K562 (cell line): Measurements from ENCODE around the gene ZNF490. TPM values are rescaled to one million over a fixed set of nuclear protein-coding genes. Genes with fewer than 3 reads are reported as not detected.

ENCODE experiments used
- ARID2 ChIP-seq: fragments of 450-650 bp; IDR thresholded peaks from 2 replicates; pipeline ENCODE4 v1.6.1; 2017; ENCODE audit warnings: antibody characterized with exemption, mild to moderate bottlenecking
- ASH1L ChIP-seq: fragments of 450-650 bp; IDR thresholded peaks from 2 replicates; pipeline ENCODE4 v1.6.1; 2018; ENCODE audit warnings: borderline replicate concordance, mild to moderate bottlenecking, low read depth; ENCODE audit not compliant: partially characterized antibody
- ATF1 ChIP-seq, 2 experiments: fragments of 450-650 bp in 1 of 2; IDR thresholded peaks; 2 replicates each; pipeline ENCODE4 v1.6.1; 2016; ENCODE audit warnings: missing compliant biosample characterization in 1 of 2, missing genetic modification characterization in 1 of 2
- BDP1 ChIP-seq: IDR thresholded peaks from 3 replicates; pipeline ENCODE4 v1.6.1; 2011; ENCODE audit not compliant: insufficient read length, insufficient read depth
- E2F8 ChIP-seq: fragments of 450-650 bp; IDR thresholded peaks from 2 replicates; pipeline ENCODE4 v1.7.1; 2018; ENCODE audit warnings: mild to moderate bottlenecking, low read depth; ENCODE audit not compliant: partially characterized antibody
- EGR1 ChIP-seq: fragments of 450-650 bp; conservative IDR thresholded peaks from 2 replicates; pipeline ENCODE4 v1.6.1; 2017; ENCODE audit warnings: mild to moderate bottlenecking
- ETV6 ChIP-seq, 3 experiments: fragments of 150-350 bp in 1 of 3; sonication (generic) in 1 of 3; formaldehyde crosslinking in 1 of 3; IDR thresholded peaks; 2 replicates each; pipeline versions ENCODE4 v1.6.1 to v1.8.0; 2014 to 2022; ENCODE audit warnings: borderline replicate concordance in 2 of 3, low read depth in 2 of 3, antibody characterized with exemption in 1 of 3, low read length in 1 of 3, mild to moderate bottlenecking in 1 of 3, missing genetic modification reagents in 1 of 3
- HMGXB4 ChIP-seq: sonication (generic); formaldehyde crosslinking; IDR thresholded peaks from 2 replicates; pipeline ENCODE4 v1.8.1; 2023; ENCODE audit warnings: mild to moderate bottlenecking, missing genetic modification reagents
- ID3 ChIP-seq, 2 experiments: fragments of 250-450 bp in 1 of 2; fragments of 450-650 bp in 1 of 2; sonication (Bioruptor Pico) in 1 of 2; IDR thresholded peaks; 2 replicates each; pipeline versions ENCODE4 v1.6.1 to v1.8.0; 2016 to 2021; ENCODE audit warnings: mild to moderate bottlenecking in 2 of 2, moderate library complexity in 2 of 2, missing compliant biosample characterization in 1 of 2, missing genetic modification characterization in 1 of 2
- PML ChIP-seq: IDR thresholded peaks from 2 replicates; pipeline ENCODE4 v1.6.1; 2012; ENCODE audit warnings: low read length, inconsistent platforms
- RB1 ChIP-seq: fragments of 450-650 bp; IDR thresholded peaks from 2 replicates; pipeline ENCODE4 v1.6.1; 2017; ENCODE audit warnings: low read depth, mild to moderate bottlenecking
- SETDB1 ChIP-seq: IDR thresholded peaks from one replicate; pipeline ENCODE4 v1.6.1; 2012; ENCODE audit warnings: low read length, control low read depth, inconsistent platforms
- SPI1 ChIP-seq: IDR thresholded peaks from 2 replicates; pipeline ENCODE4 v1.6.1; 2011; ENCODE audit warnings: low read depth, low read length, control low read depth, borderline replicate concordance
- SRSF1 ChIP-seq: fragments of 200-400 bp; formaldehyde crosslinking; IDR thresholded peaks from 2 replicates; pipeline ENCODE4 v1.6.1; 2017; ENCODE audit warnings: mild to moderate bottlenecking, low read depth, low read length, moderate library complexity
- TAF7 ChIP-seq: fragments of 450-650 bp; IDR thresholded peaks from 2 replicates; pipeline ENCODE4 v1.6.1; 2016; ENCODE audit warnings: missing genetic modification characterization, missing compliant biosample characterization
- VEZF1 ChIP-seq: fragments of 200-800 bp; sonication (Bioruptor generic); IDR thresholded peaks from 2 replicates; pipeline ENCODE4 v1.6.1; 2017; ENCODE audit warnings: missing genetic modification characterization, missing compliant biosample characterization
- ZBTB17 ChIP-seq: fragments of 450-650 bp; formaldehyde crosslinking; IDR thresholded peaks from 2 replicates; pipeline ENCODE4 v1.4.0; 2020; ENCODE audit warnings: mild to moderate bottlenecking
- ZNF263 ChIP-seq: sonication (generic); formaldehyde crosslinking; IDR thresholded peaks from 2 replicates; pipeline ENCODE4 v1.8.0; 2022; ENCODE audit warnings: mild to moderate bottlenecking, missing genetic modification reagents, borderline replicate concordance
- polyA plus RNA-seq, 8 experiments: library from polyadenylated mRNA; depleted of rRNA in 4 of 8; stranded (reverse) in 5 of 8; unstranded in 3 of 8; fragments of >200 nt; fragmentation: Nextera tagmentation in 2 of 8; fragmentation: Illumina TruSeq in 1 of 8; extraction: Ambion mirVana in 2 of 8; extraction: Trizol in 1 of 8; gene quantifications; 2 replicates each; pipeline versions ENCODE4 v1.2.1 to v1.2.3, GENCODE V29; 2011 to 2014; ENCODE audit warnings: inconsistent platforms in 1 of 8, missing spikeins in 1 of 8
- total RNA-seq, 7 experiments: library from RNA; depleted of rRNA in 6 of 7; stranded (reverse); fragments of >200 nt in 6 of 7; fragmentation: Illumina TruSeq in 2 of 7; extraction: Trizol in 2 of 7; gene quantifications; 2 replicates each; pipeline versions ENCODE4 v1.2.1 to v1.2.3, GENCODE V29; 2011 to 2021; ENCODE audit warnings: low replicate concordance in 1 of 7
- TF ChIP-seq, protein P1 (sequence below): fragments of 450-650 bp; formaldehyde crosslinking; IDR thresholded peaks from 2 replicates; pipeline ENCODE4 v1.4.0; 2020; ENCODE audit warnings: mild to moderate bottlenecking, moderate library complexity

ZNF490 gene
- total and polyA plus RNA-seq, 9 of the 15 experiments (the other 6 are each of a cell fraction or from before 2014, with no cell fraction given): 0.90 to 8.3 (median 4.4) TPM

GRCh38 chr19:12611361-12611699, 717 bp upstream of the ZNF490 start (continued):
- TF ChIP-seq HMGXB4 (0 out of 2 replicates have a peak, but pooled peaks have one; percentile 5), BDP1 (no peak), E2F8 (peak; percentile 16), ARID2 (0 out of 2 replicates have a peak, but pooled peaks have one; percentile 17), ID3 (CRISPR knock-in tag; IDR thresholded peaks at IDR 0.05) (no peak), ID3 (tag; IDR thresholded peaks at IDR 0.05) (no peak), SETDB1 (no peak), EGR1 (peak; percentile 37; the same call in 1 of the 2 replicates), RB1 (no peak), ZNF263 (CRISPR knock-in tag) (0 out of 2 replicates have a peak, but pooled peaks have one; percentile 16), ASH1L (peak; percentile 45), TAF7 (no peak), SRSF1 (no peak), ZBTB17 (CRISPR knock-in tag) (no peak), ETV6 (IDR thresholded peaks at IDR 0.05; ENCODE audit: borderline replicate concordance in 1 of 2, low read depth in 2 of 2, low read length in 1 of 2) (no peak), ETV6 (CRISPR knock-in tag; IDR thresholded peaks at IDR 0.05; ENCODE audit: borderline replicate concordance) (no peak), VEZF1 (CRISPR knock-in tag) (peak; percentile 28), SPI1 (peak; percentile 48; the same call in 1 of the 2 replicates), PML (no peak), ATF1 (CRISPR knock-in tag; IDR thresholded peaks at IDR 0.05) (no peak), ATF1 (tag; IDR thresholded peaks at IDR 0.05) (no peak)
- TF ChIP-seq, protein P1, sequence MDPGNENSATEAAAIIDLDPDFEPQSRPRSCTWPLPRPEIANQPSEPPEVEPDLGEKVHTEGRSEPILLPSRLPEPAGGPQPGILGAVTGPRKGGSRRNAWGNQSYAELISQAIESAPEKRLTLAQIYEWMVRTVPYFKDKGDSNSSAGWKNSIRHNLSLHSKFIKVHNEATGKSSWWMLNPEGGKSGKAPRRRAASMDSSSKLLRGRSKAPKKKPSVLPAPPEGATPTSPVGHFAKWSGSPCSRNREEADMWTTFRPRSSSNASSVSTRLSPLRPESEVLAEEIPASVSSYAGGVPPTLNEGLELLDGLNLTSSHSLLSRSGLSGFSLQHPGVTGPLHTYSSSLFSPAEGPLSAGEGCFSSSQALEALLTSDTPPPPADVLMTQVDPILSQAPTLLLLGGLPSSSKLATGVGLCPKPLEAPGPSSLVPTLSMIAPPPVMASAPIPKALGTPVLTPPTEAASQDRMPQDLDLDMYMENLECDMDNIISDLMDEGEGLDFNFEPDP (CRISPR knock-in tag): no peak
